CD4-positive, alpha-beta T cell treated with Interleukin-21 for 1 hour (primary cell): ENCODE measurements around the gene TMEM179B.
A peak's percentile ranks its signal among the peaks of the same experiment; 100 is the strongest.

Experiments
- DNase-seq: peaks from one replicate; pipeline ENCODE4 v3.0.0-alpha.2; 2020

TMEM179B gene

GRCh38 chr11:62839050-62839945 lies 52.1 kb downstream of the TMEM179B start, which contains the start of gene WDR74:
Gene WDR74 (minus strand): TSS chr11:62839590. CDS start chr11:62839570, 20 bp downstream.
- DNase-seq = peak; percentile 95
